ENCODE measurements around the gene CNMD.

- TF ChIP-seq CTCF (conservative IDR thresholded peaks at IDR 0.05 in 1 of 2, IDR thresholded peaks at IDR 0.05 in 1 of 2; ENCODE audit: extremely low read depth in 1 of 2, insufficient read depth in 1 of 2, low read depth in 1 of 2, low read length in 2 of 2) (no peak), EZH2 (IDR thresholded peaks at IDR 0.05; ENCODE audit: borderline replicate concordance, low read length) (no peak)
Observed at GRCh38 chr13:52767949-52768516, 28.4 kb upstream of the CNMD start.

Data from mammary epithelial cell (primary cell).